AG09319 (cell line): Measurements from ENCODE around the gene CFAP100.

Source experiments
- DNase-seq: peaks from one replicate; pipeline ENCODE4 v3.0.0-alpha.2; 2010; ENCODE audit warnings: low read depth; ENCODE audit errors: extremely low read depth
- TF ChIP-seq, protein P1 (sequence below): IDR thresholded peaks from 2 replicates; pipeline ENCODE4 v1.5.1; 2011; ENCODE audit warnings: low read depth, mild to moderate bottlenecking, inconsistent platforms, low read length, moderate library complexity

CFAP100 gene

DNA sequence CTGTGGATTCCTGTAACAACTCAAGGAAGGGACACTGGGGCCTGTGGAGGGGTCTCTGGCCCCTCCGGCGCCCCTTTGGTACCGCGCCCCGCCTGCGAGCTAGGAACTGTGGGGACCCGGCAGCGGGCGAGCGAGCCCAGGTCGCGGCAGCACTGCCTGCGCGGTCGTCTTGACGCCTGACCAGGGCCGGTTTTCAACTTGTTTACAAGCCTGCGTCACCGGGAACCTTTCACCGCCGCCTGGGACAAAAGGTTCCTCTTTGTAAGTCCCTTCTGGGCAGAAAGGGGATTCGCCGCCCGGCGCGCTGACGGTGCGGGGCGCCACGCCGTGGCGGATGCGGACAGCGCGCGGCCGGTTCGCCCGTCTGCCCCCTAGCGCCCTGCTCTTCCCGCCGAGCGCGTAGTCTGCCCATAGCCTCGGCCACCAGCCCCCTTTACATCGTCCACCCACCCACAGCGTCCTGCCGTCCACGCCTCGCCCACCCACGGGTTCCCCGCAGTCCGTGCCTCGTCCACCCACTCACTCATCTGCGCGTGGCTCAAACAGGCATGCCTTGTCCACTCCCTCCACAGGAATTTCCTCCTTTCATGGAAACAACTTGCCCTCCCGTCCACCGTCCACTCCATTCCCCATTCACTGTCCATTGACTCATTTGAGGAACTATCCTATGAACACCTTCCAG is 5.5 kb upstream of the CFAP100 start:
- TF ChIP-seq, protein P1, sequence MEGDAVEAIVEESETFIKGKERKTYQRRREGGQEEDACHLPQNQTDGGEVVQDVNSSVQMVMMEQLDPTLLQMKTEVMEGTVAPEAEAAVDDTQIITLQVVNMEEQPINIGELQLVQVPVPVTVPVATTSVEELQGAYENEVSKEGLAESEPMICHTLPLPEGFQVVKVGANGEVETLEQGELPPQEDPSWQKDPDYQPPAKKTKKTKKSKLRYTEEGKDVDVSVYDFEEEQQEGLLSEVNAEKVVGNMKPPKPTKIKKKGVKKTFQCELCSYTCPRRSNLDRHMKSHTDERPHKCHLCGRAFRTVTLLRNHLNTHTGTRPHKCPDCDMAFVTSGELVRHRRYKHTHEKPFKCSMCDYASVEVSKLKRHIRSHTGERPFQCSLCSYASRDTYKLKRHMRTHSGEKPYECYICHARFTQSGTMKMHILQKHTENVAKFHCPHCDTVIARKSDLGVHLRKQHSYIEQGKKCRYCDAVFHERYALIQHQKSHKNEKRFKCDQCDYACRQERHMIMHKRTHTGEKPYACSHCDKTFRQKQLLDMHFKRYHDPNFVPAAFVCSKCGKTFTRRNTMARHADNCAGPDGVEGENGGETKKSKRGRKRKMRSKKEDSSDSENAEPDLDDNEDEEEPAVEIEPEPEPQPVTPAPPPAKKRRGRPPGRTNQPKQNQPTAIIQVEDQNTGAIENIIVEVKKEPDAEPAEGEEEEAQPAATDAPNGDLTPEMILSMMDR = peak; percentile 73
- DNase-seq = peak; percentile 55

DNA sequence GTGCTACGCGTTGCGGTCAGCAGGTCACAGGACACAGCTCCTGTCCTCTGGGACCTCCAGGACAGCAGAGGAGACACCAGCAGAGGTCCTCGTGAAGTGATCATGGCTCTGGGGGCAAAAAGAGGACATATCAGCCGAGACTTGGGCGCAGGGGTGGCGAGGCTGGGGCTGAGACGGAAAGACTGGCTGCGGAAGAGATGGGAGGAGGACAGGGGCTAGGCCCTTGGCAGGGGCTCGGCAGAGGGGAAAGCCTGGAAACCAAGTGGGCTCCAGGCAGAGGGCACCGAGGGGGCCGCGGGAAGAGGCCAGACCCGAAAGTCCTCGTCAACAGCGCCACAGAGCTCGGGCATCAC is 4.9 kb upstream of the CFAP100 start:
- TF ChIP-seq, protein P1 = no peak

DNA sequence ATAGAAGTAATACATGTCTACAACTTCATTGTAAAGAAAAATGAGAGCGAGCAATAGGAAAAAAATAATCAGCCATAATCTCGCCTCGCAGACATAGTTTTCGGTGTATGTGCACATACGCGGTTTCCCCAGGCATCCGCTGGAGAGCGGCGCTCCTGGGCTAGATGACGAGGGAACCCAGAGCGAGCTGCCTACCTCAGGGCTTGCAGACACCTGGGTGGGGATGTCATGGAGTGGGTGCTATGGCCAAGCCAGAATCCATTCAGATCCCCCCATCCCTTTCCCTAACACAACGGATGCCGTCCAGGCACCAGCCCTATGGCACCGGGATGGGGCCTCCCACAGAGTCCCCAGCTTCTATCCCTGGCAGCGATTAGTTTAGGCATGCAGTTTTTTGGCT is 4.5 kb upstream of the CFAP100 start:
- TF ChIP-seq, protein P1 = no peak
- no peak for DNase-seq

More for the DNA sequence above, 4.9 kb upstream of the CFAP100 start:
- no peak for DNase-seq

DNA sequence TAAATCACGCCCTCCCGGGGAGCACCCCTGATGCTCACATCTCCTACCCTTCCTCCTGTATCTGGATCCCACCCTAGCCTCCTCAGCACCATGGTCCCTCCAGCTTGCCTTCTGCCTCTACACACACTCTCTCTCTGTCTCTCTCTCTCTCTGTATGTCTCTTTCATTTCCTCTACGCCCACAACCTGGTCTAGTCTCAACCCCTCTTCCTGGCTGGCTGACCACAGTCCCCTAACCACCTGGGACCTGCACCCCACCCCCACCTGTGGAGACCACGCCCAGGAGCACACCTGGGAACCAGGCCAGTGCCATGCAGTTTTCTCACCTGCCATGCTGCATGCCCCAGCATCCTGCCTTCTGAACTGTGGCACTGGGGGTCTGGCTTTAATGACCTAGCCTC is 4.0 kb upstream of the CFAP100 start:
- TF ChIP-seq, protein P1 = no peak
- DNase-seq = no peak

DNA sequence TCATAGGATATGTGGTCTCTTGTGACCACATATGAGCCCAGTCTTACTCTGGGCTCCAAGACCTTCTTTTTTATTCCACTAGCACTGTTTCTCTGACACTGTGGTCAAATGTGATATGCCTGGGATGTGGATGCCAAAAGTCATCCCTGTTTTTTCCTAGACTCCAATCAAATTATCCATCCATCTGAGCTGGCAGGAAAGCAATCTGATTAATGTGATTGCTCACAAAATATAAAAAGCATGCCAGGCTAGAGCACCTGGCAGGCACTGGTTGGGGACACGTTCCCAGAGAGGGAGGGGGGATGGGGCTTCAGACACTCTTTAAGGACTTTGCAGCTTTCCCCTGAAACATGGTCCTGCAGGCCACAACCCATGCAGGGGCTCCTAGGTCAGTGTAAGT is 3.1 kb upstream of the CFAP100 start:
- no peak for DNase-seq
- TF ChIP-seq, protein P1 = no peak

DNA sequence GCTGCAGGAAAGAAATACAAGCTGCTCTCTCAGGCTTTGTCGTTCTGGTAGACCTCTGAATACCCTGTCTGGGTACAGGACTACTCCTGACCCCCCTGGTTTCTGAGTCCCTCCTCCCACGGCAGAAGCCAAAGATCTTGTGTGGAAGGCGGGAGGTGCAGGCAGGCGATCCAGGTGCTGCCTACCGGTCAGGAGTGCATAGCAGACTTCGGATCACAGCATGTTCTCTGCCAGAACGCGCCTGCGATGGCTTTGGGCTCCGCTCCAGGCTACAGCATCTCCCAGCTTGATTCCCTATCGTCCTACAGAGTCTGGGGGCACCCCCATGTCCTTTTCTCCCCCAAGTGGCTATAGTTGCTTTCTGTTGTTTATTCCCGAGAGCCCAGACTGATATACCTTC is 2.5 kb upstream of the CFAP100 start:
- no peak for DNase-seq
- TF ChIP-seq, protein P1 = no peak

DNA sequence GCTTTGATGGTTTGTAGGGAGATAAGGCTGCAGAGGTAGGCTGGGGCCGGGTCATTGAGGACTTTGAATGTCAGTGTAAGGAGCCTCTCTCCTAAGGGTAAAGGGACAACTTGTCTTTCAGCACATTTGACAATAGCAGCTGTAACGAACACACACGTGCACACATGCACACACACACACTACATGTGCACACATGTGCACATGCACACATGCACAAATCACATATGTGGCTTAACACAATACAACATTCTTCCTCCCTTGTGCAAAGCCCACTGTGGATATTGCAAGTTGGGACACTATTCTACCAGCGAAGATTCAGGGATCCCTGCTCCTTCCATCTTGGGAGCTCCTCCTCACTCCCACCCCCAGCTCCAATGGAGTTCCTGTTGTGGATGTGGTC is 1.1 kb upstream of the CFAP100 start:
- TF ChIP-seq, protein P1 = no peak
- DNase-seq = no peak
